ENCODE data around the gene TMEM174.

GRCh38 chr5:73149540-73149939 is 23.5 kb upstream of the TMEM174 start:
- TF ChIP-seq FOS (IDR thresholded peaks at IDR 0.05; ENCODE audit: low read depth, low read length) (no peak), CTCF (conservative IDR thresholded peaks at IDR 0.05; ENCODE audit: low read depth, low read length) (no peak), POLR2A (IDR thresholded peaks at IDR 0.05; ENCODE audit: low read depth, low read length) (no peak), BHLHE40 (IDR thresholded peaks at IDR 0.05; ENCODE audit: low read depth, low read length) (no peak), NFE2L2 (IDR thresholded peaks at IDR 0.05; ENCODE audit: low read depth, low read length) (no peak), USF2 (IDR thresholded peaks at IDR 0.05; ENCODE audit: low read depth, low read length) (no peak), MXI1 (IDR thresholded peaks at IDR 0.05; ENCODE audit: borderline replicate concordance, low read depth, low read length) (no peak), RFX5 (IDR thresholded peaks at IDR 0.05; ENCODE audit: low read depth, low read length) (no peak), RAD21 (IDR thresholded peaks at IDR 0.05; ENCODE audit: low read length) (no peak), CEBPB (IDR thresholded peaks at IDR 0.05; ENCODE audit: low read depth, low read length) (no peak), RCOR1 (IDR thresholded peaks at IDR 0.05; ENCODE audit: insufficient replicate concordance, low read length) (no peak), SMC3 (IDR thresholded peaks at IDR 0.05; ENCODE audit: low read depth, low read length) (no peak), MAFK (IDR thresholded peaks at IDR 0.05; ENCODE audit: low read depth, low read length) (no peak)

Measured in IMR-90 (cell line).